Fibroblast of peridontal ligament (primary cell): ENCODE measurements around the gene CTXN1.
"Not testable (repeated sequence)": the region's sequence is repeated elsewhere in the genome, so short reads cannot be mapped to it uniquely, and the experiment has no call there.

Experiments used
- DNase-seq: peaks from one replicate; pipeline ENCODE4 v3.0.0-alpha.2; 2010; ENCODE audit errors: extremely low read depth

CTXN1 gene

DNA sequence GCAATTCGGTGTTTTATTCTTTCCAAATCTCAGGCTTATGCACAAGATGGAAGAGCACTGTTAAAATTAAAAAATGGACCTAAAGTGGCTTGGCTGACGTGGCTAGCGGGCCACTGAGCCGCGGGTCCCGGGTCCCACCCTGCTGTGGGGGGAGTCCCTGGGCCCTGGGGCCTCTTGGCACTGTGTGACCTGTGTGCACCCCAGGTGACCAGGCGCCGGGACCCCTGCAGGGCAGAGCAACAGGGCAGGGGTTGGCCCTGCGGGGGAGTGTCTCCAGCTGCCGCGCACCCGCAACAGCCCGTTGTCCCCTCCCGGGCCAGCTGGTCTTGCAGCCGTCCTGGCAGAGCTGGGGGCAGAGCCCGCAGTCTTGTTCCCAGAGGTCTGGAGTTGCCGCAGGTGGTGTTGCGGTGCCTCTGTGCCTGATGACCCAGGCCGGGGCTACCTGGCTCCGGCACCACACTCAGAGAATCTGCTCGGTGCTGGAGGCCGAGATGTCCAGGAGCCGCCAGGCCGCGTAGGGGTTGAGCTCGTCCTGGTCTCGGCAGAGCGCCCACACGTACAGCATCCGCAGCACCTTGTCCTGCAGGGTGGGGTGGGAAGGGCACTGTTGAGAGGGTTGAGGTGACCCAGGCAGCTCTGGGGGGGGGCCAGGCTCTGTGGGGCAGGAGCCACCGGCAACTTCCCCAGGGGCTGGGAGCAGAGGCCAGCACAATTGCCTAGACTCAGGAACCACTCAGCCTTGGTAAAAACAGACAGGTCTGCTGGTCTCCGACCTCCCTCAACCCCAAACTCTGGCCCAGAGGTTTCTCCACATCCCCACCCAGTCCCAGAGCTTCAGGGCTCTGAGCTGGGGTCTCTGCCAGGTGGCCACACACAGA is 1.0 kb upstream of the CTXN1 start:
- no peak for DNase-seq

DNA sequence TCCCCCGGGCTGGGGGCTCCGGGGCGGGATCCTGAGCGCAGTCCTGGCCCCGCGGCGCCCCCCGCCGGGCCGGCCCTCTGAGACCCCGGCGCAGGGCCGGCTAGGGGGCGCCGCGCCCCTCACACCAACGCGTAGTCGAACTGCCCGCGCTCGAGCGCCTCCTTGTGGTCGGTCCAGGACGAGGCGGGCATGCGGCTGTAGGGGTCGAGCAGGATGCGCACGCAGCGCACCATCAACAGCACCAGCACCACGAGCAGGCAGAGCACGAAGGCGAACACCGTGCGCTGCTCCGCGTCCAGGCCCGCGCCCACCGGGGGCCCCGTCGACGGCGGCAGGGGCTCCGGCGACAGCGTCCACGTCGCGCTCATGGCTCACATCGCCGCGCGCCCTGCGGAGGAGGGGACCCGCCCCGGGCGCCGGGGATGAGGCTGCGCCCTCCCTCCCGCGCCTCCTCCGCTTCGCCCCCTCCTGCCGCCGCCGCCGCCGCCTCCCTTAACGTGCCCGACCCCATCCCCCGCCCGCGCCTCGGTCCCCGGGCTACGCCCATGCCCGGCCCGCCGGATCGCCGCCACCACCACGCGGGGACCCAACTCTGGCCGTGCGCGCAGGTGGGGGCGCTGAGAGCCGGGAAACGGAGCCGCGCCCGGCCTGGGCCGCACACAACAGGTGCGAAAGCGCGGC is 624 bp downstream of the CTXN1 start:
- DNase-seq, result peak; percentile 50

DNA sequence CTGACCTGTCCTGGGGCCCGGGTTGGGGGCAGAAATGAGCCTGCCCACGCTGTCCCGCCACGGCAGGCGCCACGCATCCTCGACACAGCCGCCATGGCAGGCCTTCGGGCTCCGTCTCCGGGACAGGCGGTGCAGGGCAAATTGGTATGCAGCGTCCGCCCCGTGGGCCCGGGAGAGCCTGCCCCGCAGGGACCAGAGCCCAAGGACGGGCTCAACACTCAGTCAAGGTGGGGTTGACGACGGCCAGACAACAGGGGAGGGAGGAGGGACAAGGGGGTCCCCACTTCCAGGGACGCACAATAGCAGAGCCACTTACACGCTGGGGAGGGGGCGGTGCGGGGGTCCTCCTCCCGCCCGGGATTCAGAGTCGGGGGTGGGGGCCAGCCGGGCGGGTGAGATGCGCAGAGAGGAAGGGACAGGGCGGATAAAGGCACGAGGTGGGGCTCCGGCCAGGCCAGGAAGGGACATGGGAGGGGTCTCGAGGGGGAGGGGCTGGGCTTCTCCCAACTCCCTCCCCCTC is 1.2 kb downstream of the CTXN1 start:
- DNase-seq, result no peak

DNA sequence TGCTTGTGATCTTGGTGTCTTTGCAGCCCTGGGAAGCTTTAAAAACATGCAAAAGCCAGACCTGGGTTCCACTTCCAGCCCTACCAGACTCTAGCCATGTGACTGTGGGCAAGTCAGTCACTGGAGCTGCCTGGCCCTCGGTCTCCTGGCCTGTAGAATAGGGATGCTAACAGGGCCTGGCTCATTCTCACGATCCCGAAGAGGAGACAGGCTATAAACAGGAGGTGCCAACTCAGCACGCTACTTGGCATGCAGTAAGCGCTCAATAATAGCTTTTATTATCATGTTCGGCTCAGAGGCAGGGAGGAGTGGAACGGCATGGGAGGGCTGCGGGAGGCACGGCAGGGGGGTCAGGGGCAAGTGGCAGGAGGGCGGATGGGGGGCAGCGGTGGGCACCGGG is 1.7 kb downstream of the CTXN1 start:
- no peak for DNase-seq

DNA sequence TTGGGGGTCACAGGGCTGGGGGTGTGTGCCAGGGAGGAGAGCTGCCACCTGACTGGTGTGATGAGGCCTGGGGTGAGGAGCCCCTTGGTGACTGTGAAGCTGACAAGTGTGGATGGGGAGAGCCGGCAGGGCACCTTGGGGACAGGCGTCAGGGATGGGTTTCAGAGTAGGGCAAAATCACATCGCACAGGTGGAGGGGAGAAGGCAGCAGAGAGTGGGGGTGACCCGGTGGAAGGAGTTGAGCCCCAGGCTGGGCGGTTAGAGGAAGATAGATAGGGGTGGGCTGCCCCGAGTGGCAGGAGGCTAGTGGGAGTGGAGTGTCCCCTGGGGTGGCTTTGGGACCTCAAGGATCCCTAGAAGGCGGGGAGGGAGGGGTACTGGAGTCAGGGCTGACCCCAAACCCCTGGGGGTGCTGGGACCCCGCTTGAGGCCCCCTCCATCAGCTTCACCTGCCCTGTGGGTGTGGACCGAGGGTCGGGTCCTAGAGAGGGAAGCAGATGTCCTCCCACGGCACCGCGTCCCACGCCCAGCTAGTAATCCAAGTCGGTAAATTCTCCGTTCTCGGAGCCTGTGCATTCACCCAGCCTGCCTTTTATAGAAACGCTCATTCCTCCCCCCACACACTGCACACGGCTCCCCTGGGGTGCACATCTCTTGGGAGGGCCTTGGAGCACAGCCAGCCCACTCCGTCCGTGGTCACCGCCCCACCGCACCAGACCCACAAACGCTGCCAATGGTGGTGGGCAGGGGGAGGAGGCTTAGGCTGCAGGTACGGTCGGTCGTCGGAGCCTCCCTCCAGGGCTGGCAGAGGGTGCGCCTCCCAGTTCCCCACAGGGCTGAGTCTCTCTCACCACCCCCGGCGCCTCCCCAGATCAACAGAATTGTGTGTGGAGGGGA is 2.4 kb downstream of the CTXN1 start:
- DNase-seq, result no peak

DNA sequence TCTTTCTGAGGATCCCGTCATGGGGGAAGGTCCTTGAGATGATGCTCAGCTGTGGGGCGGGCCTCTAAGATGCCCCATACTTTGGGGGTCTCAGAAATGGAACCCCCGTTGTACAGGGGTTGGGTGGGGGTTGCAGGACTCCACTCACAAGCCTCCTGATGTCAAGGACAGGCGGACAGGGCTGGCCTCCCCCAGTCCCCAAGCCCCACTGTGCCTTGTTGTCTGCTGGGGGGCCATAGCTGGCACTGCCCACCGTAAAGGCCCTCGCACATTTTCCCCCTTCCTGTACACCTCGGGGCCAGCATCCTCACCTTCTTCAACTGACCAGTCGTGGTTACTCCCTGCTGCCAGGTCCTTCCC is 3.1 kb downstream of the CTXN1 start:
- no peak for DNase-seq

DNA sequence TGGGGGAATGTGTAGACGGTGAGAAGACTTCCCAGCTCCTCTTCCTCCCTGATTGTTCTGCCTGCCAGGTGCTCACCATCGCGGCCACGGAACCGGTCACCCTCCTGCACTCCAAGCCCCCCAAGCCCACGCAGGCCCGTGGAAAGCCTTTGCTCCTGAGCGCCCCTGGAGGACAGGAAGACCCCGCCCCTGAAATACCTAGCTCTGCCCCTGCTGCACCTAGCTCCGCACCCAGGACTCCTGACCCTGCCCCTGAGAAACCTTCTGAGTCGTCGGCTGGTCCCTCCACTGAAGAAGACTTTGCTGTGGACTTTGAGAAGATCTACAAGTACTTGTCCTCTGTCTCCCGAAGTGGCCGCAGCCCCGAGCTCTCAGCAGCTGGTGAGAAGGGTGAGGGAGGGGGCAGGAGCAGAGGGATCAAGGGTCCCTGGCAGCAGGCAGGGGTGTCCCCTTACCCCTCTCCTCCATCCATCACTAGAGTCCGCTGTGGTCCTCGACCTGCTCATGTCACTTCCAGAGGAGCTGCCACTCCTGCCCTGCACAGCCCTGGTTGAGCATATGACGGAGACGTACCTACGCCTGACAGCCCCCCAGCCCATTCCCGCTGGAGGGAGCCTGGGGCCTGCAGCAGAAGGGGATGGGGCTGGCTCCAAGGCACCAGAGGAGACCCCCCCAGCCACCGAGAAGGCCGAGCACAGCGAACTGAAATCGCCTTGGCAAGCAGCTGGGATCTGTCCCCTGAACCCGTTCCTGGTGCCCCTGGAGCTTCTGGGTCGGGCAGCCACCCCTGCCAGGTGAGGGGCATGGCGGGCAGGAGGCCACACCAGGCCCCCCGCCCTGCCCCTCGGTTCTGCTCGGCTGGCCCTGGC is 3.7 kb downstream of the CTXN1 start:
- DNase-seq, result no peak

DNA sequence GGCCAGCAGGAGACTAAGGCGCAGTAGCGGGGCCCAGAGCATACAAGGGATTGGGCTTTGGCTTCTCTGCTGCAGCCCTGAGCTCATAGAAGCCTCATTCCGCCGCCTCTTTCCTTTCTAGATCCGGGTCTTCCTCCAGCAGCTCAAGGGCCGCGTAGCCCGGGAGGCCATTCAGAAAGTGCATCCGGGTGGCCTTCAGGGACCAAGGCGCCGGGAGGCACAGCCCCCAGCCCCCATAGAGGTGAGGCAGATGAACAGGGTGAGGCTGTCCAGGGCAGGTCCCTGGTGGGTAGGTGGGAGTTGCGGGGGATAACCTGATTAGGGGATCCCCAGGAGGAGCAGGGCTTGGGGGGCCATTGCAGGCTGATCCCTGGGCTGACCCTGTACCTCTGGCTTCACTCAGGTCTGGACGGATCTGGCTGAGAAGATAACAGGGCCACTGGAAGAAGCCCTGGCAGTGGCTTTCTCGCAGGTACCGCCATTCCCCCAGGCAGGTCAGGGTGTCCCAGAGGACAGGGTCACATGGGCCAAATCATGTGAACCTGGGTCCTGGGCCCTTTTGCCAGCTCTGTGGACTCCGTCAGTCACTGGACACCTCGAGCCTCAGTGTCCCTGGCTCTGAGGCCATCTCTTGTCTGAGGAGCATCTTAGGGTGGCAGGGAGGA is 4.5 kb downstream of the CTXN1 start:
- no peak for DNase-seq

DNA sequence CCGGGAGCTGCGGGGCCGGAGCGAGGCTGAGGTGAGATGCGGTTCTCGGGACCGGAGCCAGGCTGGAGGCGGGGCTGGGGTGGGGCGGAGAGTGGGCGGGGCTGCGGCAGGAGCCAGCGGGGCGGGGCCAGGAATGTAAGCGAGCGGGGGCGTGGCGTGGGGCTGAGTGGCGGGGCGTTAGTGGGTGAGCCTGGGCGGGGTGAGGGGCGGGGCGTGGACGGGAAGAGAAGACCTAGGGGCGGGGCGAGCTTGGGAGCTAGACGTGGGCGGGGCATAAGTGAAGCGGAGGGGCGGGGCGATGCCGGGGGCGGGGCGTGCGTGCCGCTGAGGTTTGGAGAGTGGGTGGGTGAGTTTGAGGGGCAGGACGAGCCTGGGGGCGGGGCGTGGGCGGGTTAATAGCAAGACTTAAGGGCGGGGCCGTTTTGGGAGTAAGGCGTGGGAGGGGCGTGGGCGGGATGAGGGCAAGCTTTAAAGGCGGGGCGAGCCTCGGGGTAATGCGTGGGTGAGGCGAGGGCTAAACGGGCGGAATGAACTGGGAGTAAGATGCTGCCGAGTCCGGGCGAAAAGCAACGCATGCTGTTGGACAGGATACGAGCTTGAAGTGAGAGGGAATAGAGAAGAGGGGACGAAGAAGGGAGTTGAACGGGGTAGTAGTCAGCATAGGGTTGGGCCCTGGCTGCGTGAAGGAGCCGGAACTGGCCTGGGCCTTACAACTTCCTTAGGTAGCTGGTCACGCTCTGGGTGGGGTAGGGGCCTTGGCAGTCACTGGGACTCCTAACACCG is 5.2 kb downstream of the CTXN1 start:
- DNase-seq, result peak; percentile 96

DNA sequence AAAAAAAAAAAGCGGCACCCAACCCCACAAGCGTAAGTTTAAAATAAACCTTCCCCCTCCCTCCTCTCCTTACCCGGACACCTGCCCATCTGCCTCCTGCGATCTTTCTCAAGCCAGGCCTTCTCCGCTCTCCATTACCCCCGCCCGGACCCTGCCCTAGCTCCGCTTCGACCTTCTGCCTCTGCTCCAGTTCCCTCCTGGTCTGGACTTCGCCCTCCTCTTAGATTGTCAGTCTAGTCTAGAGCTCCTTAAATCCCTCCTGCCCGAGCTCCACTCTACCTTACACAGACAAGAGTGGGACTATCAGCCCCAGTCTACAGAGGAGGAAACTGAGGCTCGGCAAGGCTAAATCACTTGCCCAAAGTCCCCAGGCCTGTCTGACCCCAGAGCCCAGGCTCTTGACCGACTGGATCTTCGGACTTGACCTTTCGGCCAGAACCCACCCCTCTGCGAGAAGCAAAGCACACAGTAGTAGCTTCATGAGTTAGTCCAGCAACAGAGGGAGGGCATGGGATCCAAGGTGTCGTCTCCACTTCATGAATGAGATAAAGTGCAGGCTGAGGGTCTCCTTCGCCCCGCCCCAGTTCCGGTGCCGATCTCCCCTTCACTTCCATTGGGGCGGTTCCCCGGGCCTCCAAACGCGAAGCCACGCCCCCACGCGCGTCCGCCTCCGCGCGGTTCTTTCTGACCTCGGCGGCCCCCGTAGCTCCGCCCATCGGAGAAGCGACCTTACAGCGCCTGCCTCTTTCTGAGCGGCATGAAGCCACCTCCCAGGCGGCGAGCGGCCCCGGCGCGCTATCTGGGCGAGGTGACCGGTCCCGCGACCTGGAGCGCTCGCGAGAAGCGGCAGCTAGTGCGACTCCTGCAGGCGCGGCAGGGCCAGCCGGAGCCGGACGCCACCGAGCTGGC is 6.1 kb downstream of the CTXN1 start, which contains the start of gene SNAPC2:
Gene SNAPC2, plus strand, starts transcription at position 729 of the 909 bp plus-strand sequence. Its CDS starts 29 bp downstream, at position 758.
- peak; percentile 92 for DNase-seq

DNA sequence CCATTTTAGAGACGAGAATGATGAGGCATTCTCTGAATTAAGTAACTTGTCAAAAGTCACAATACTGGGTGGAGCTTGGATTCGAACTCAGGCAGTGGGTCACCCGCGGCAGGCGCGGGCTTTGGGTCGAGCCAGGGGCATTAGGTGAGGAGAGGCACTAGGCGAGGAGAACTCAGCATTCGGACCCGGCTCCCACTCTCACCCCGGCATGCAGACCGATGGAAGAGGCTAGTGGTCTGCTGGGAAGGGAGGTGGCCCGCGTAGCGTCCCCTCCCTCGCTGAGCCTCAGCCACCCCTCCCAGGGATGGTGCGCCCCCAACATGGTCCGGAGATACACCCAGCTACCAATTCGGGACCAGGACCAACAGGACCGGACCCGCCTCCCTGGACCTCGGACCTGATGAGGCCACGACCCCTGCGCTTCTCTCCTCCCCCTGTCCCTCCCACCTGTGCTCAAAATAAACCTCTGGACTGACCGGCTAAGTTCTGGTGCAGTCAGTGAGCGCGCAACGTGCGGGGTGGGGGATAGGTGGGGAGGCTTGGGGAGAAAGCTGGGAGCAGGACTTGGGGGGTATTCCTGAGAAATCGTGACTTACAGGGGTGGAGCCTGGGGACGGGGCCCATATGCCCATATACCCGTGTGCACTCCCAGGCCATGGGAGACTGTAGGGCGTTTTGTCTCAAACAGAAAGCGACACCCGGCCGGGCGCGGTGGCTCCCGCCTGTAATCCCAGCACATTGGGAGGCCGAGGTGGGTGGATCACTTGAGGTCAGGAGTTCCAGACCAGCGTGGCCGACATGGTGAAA is 7.1 kb downstream of the CTXN1 start:
- DNase-seq, result no peak

DNA sequence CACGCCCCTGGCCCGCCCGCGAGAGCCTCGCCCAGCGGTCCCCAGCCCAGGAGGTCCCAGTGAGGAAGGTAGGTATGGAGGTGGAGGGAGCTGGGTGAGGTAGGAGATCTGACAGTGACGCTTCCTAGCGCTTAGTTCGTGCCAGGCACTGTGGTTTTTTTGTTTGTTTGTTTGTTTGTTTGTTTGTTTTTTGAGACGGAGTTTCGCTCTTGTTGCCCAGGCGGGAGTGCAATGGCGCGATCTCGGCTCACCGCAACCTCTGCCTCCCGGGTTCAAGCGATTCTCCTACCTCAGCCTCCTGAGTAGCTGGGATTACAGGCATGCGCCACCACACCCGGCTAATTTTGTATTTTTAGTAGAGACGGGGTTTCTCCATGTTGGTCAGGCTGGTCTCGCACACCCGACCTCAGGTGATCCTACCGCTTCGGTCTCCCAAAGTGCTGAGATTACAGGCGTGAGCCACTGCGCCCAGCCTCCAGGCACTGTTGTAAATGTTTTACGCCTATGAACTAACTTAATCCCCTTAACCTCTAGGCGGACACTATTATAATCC is 7.8 kb downstream of the CTXN1 start:
- not testable (repeated sequence) for DNase-seq

DNA sequence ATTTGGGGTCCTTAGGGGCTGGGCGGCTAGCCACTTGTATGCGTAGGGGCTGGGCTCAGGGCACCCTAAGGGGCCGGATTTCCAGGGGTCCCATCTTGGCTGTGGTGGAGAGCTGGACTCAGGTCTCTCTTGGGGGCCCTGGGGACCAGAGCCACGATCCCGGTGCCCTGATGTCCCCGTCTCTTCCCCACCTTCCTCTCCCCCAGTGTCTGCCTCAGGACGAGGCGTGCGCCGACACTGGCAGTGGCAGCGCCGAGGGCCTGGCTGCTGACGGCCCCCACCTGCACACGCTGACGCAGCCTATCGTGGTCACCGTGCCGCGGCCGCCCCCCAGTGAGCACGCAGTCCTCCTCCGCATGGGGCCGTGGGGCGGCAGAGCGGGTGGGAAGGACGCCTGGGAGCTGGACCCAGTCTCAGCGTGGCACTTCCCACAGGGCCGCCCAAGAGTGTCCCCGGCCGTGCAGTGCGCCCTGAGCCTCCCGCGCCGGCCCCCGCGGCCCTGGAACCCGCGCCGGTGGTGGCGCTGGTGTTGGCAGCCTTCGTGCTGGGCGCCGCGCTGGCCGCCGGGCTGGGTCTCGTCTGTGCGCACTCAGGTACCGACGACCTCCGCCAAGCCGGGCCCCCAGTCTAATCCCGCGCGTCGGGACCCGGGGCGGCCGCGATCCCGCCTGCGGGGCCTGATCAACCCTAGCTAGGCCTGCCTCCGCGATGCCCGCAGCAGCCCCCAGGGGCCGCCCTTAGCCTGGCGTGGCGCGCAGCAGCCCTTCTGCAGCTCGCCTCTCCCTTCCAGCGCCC is 8.5 kb downstream of the CTXN1 start:
- peak; percentile 40 for DNase-seq

DNA sequence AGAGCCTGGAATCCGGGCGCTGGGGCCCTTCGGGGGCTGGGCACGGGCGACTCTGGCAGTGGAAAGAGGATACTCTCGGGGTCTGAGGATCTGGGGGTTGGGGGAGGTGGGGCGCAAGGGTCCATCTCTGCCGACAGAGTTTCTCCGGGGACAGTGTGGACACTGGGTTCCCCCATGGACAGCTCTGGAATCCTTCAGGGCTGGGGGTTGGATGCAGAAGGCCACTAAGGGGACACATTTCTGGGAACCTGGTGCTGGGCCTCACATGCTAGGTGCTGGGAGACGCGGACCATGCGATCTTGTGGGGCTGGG is 9.0 kb downstream of the CTXN1 start:
- no peak for DNase-seq

DNA sequence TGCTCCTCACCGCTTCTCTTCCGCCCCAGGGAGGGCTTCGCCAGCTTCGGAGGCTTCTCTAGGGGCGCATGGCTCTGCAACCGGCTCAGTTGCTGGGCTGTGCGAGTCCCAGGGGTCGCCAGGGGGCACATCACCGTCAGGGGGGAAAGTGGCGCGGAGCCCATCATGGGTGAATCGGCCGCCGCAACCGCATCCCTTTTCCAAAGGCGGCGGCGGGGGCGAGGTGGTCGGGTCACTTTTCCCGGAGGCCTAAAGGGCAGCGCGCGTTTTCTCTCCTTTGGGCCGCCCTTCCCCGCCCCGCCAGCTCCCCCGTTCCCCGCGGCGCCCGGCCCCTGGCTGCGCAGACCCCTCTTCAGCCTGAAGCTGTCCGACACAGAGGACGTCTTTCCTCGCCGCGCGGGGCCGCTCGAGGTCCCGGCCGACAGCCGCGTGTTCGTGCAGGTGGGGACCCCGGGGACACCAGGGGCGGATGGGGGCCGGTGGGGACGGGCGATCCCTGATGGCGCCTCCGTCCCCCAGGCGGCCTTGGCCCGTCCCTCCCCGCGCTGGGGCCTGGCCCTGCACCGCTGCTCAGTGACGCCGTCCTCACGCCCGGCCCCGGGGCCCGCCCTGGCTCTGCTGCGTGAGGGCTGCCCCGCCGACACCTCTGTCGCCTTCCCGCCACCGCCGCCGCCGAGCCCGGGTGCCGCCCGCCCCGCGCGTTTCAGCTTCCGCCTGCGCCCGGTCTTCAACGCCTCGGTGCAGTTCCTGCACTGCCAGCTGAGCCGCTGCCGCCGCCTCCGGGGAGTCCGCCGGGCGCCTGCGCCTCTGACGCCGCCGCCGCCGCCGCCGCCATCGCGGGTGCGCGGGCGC is 9.6 kb downstream of the CTXN1 start:
- no peak for DNase-seq
